Measurements from ENCODE around the gene PRR33.

GRCh38 chr11:1843098-1843473 is 48.6 kb downstream of the PRR33 start:
- TF ChIP-seq ZFX (IDR thresholded peaks at IDR 0.05) = no peak
- TF ChIP-seq, protein P1, sequence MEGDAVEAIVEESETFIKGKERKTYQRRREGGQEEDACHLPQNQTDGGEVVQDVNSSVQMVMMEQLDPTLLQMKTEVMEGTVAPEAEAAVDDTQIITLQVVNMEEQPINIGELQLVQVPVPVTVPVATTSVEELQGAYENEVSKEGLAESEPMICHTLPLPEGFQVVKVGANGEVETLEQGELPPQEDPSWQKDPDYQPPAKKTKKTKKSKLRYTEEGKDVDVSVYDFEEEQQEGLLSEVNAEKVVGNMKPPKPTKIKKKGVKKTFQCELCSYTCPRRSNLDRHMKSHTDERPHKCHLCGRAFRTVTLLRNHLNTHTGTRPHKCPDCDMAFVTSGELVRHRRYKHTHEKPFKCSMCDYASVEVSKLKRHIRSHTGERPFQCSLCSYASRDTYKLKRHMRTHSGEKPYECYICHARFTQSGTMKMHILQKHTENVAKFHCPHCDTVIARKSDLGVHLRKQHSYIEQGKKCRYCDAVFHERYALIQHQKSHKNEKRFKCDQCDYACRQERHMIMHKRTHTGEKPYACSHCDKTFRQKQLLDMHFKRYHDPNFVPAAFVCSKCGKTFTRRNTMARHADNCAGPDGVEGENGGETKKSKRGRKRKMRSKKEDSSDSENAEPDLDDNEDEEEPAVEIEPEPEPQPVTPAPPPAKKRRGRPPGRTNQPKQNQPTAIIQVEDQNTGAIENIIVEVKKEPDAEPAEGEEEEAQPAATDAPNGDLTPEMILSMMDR (conservative IDR thresholded peaks at IDR 0.05) = no peak
